Mammary epithelial cell (primary cell): ENCODE measurements around the gene CACNG6.

Experiments used
- EZH2 ChIP-seq: IDR thresholded peaks from 2 replicates; pipeline ENCODE4 v1.6.1; 2012; ENCODE audit warnings: low read length, inconsistent platforms, borderline replicate concordance
- TF ChIP-seq, protein P1 (sequence below), 2 donors: IDR thresholded peaks in 1 of 2; conservative IDR thresholded peaks in 1 of 2; 2 replicates each; pipeline ENCODE4 v1.5.1; 2011 to 2012; ENCODE audit warnings: inconsistent platforms in 2 of 2, low read length in 2 of 2, mild to moderate bottlenecking in 2 of 2, control low read depth in 1 of 2, low read depth in 1 of 2; ENCODE audit not compliant: insufficient read depth in 1 of 2; ENCODE audit errors: extremely low read depth in 1 of 2

- TF ChIP-seq, protein P1, sequence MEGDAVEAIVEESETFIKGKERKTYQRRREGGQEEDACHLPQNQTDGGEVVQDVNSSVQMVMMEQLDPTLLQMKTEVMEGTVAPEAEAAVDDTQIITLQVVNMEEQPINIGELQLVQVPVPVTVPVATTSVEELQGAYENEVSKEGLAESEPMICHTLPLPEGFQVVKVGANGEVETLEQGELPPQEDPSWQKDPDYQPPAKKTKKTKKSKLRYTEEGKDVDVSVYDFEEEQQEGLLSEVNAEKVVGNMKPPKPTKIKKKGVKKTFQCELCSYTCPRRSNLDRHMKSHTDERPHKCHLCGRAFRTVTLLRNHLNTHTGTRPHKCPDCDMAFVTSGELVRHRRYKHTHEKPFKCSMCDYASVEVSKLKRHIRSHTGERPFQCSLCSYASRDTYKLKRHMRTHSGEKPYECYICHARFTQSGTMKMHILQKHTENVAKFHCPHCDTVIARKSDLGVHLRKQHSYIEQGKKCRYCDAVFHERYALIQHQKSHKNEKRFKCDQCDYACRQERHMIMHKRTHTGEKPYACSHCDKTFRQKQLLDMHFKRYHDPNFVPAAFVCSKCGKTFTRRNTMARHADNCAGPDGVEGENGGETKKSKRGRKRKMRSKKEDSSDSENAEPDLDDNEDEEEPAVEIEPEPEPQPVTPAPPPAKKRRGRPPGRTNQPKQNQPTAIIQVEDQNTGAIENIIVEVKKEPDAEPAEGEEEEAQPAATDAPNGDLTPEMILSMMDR (conservative IDR thresholded peaks at IDR 0.05 in 1 of 2, IDR thresholded peaks at IDR 0.05 in 1 of 2; ENCODE audit: extremely low read depth in 1 of 2, insufficient read depth in 1 of 2, low read depth in 1 of 2, low read length in 2 of 2) = no peak
- no peak for TF ChIP-seq EZH2
Observed at GRCh38 chr19:53969366-53969765, 22.1 kb upstream of the CACNG6 start.
